ENCODE measurements around the gene OR8H1. TPM values are rescaled to one million over a fixed set of nuclear protein-coding genes. Genes with fewer than 3 reads are reported as not detected.

OR8H1 gene, protein sequence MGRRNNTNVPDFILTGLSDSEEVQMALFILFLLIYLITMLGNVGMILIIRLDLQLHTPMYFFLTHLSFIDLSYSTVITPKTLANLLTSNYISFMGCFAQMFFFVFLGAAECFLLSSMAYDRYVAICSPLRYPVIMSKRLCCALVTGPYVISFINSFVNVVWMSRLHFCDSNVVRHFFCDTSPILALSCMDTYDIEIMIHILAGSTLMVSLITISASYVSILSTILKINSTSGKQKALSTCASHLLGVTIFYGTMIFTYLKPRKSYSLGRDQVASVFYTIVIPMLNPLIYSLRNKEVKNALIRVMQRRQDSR
- total RNA-seq, result not detected

DNA sequence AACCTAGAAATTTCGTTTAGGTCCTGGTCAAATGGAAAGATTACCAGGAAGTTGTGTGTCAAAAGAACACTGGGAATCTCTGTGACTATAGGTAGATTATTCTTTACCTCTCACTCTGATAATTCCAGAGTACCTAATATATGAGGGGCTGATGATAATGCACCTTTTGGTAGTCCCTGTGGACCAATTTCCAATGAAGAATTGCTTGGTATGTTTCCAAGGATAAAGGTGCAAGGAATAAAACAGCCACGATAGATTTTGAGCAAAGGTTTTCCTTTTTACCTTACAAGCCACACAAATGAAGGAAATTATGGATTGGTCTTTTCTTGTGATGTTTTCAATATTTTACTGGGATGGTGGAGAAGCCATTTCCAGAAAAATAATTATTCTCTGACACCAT lies at the start of gene OR8H1:
OR8H1 (minus strand) TSS at position 101 of the 400 bp plus-strand sequence. CDS start 1,192 bp downstream, outside the sequence.
- no peak for DNase-seq (ENCODE audit: low spot score)

DNA sequence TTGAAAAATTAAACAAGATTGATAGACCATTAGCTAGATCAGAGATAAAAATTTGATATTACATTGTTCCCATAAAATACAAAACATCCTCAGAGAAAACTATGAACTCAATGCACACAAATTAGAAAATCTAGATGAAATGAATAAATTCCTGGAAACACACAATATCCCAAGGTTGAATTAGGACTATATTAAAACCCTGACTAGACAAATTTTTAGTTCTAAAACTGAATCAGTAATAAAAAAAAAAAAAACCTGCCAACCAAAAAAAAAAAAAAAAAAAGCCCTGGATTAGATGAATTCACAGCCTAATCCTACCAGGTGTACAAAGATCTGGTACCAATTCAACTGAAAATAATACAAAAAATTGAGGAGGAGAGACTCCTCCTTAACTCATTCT lies 48.2 kb upstream of the OR8H1 start:
- no peak for DNase-seq (ENCODE audit: low spot score)

DNA sequence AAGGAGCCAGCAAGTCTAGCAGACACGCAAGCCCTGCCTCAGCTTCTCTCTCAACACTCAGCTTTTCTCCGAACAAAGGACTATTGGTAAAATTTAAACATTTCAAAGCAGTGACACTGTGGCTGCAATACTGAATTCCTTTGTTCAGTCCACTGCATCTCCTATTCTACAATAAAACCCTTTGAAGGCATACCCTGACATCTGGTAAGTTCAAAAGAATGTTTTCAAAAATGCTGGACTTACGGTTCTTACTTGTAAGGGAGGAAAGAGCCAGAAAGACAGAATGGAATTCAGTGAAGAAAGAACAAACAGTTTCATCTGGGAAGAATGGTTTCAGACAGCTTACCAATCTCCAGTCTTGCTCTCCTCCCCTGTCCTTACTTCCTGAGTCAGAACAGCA lies 41.1 kb upstream of the OR8H1 start:
- no peak for DNase-seq (ENCODE audit: low spot score)

DNA sequence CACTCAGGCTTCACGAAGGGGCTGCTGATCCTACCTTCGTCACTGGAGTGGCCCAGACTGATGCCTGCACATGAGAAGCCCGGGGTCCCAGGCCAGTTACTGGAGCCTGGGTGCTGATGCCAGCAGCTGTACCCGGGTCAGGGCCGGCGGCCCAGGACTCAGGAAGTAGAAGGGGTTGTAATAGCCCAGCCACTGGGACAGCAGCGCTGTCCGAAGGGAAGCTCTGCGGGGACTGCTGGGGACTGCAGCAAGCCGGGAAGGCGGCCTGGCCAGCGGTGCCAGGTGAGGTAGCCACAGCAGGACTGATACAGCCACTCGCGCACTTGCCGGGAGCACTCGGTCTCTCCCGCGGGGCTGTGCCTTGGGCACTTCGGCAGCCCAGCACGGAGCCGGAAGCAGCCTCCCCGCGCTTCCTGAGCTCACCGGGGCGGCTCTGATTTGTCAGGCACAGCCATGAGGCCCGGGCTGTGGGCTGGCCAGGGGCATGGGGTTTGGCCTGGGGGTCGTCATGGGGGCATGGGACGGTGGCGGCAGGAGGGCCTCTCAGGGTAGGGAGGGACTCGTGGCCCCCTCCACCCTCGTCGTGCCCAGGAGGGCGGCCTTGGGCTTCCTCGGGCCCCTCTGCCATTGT lies 39.9 kb upstream of the OR8H1 start:
- DNase-seq (ENCODE audit: low spot score), result no peak

DNA sequence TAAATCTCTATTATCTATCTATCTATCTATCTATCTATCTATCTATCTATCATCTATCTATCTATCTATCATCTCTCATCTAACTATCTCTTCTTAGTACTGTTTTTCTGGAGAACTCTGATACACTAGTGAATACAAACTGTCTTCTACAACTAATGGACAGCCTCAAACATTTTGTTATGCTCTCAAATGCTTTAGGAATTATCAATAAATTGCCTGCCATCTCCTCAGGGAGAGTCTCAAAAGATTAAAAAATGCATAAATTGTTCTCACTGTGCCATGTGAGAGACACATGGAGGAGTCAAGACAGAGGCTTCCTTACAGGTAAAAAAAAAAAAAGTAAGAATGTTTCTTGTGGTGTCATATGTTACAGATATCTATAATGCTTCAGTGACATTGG lies 22.8 kb upstream of the OR8H1 start, which contains the start of gene OR8K3:
OR8K3 (plus strand) TSS at position 301 of the 400 bp plus-strand sequence. CDS start 3,163 bp downstream, outside the sequence.
- DNase-seq (ENCODE audit: low spot score), result no peak

DNA sequence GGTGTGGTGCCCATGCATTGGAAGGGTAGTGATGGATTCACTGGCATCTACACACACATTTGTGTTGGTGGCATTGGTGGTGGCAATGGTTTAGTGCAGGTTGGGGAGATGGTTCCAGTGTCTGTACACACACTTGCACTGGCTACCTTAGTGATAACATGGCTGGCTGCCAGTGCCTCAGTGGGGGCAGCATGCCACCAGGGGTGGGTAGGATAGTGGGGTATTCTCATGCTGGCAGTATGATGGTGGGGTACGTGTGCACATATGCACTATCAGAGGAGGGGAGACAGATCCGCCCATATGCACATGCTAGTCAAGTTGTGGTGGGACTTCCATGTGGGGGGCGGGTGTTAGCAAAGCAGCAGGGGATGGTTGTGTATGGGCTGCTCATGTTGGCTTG lies 15.8 kb upstream of the OR8H1 start:
- no peak for DNase-seq (ENCODE audit: low spot score)

DNA sequence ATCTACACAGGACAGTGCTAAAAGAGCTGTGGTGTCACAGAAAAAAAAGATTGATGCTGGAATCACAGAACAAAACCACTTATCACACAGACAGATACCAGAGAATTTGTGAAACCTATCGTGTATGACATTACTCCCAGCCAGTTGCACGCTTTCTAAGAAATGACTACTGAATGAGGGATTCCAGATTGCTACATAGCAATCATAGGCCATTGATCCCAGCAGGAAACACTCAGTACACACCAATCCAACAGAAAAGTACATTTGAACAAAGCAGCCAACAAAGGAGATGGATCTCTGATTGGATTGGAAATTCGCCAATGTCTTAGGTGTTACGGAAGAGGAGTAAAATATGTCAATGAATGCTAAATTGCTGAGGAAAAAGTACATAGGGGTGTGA lies 4.8 kb upstream of the OR8H1 start:
- DNase-seq (ENCODE audit: low spot score), result no peak

DNA sequence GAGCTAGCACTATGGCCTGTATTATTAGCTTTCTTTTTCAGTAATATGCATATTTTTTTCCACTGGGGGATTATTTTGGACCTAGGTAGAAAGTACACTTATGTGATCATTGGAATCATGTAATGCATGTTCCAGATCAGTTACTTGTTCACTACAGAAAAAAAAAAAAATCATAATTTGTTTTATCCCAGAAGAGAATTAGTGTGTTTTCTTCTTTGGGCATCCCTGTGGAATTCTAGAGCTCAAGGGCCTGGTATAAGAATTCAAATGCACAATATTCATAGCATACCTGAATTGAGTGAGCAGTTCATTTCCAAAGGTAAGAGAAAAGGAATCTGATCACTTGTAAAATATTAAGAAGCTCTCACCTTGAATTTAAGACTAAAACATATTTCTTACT lies 18.2 kb downstream of the OR8H1 start, which contains the start of gene OR5T1:
OR5T1 (plus strand) TSS at position 301 of the 400 bp plus-strand sequence. CDS start 1,485 bp downstream, outside the sequence.
- DNase-seq (ENCODE audit: low spot score), result no peak

DNA sequence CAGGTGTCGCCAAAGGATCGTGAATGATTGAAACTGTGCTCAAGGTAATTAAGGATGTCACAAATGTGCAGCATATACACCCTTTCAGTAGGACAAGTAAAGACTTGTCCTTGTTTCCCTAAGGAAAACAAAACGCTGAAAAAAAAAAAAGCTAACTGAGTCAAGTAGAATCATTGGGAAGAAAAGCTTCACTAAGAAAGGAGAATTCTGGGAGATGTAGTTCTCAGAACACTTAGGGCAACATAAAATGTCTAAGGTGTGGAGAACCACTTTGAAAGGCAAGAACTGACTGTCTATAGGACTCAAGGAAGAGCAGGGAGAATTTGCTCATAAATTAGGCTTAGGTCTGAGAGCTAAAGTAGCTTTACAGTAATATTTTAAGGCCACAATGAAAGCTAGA lies 21.0 kb downstream of the OR8H1 start:
- DNase-seq (ENCODE audit: low spot score), result no peak

DNA sequence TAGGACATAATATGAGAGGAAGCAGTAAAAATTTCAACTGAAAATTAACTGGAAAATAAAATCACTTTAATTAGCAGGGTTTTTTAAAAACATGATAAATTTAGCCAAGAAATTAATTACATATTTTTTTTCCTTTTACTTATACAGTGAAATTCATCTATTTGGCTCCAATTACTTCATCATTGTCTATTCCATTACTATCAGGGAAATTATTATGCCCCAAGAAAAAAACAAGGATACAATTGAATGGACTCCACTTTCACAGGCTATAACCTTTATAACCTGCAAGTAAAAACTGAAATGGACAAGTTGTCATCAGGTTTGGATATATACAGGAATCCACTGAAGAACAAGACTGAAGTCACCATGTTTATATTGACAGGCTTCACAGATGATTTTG lies 40.1 kb downstream of the OR8H1 start, which contains the start of gene OR5T3:
OR5T3 (plus strand) TSS at position 301 of the 400 bp plus-strand sequence; CDS start at position 301, 0 bp downstream.
- DNase-seq (ENCODE audit: low spot score), result no peak

Other genes starting within 250 kb of the OR8H1 start
- gene OR8I2, start 198.9 kb downstream of the OR8H1 start, total RNA-seq, result not detected
- not detected for gene OR8H2, start 188.6 kb downstream of the OR8H1 start, total RNA-seq
- gene OR8H3, start 169.9 kb downstream of the OR8H1 start, total RNA-seq, result not detected
- not detected for gene OR8J3, start 152.1 kb downstream of the OR8H1 start, total RNA-seq
- not detected for gene OR8K5, start 131.9 kb downstream of the OR8H1 start, total RNA-seq
- gene OR5J2, start 115.6 kb downstream of the OR8H1 start, total RNA-seq, result not detected
- gene OR5T2, start 58.0 kb downstream of the OR8H1 start, total RNA-seq, result not detected
- not detected for gene OR5T3, start 40.0 kb downstream of the OR8H1 start, total RNA-seq
- gene OR5T1, start 18.1 kb downstream of the OR8H1 start, total RNA-seq, result not detected
- not detected for gene OR8K3, start 22.9 kb upstream of the OR8H1 start, total RNA-seq
- gene OR8K1, start 53.8 kb upstream of the OR8H1 start, total RNA-seq, result not detected
- gene OR8J1, start 62.0 kb upstream of the OR8H1 start, total RNA-seq, result not detected
- gene OR8U1, start 83.4 kb upstream of the OR8H1 start, total RNA-seq, result not detected
- not detected for gene OR5AL1, start 120.4 kb upstream of the OR8H1 start, total RNA-seq
- not detected for gene OR5M3, start 181.1 kb upstream of the OR8H1 start, total RNA-seq
- gene OR5M8, start 199.1 kb upstream of the OR8H1 start, total RNA-seq, result not detected